Germinal center (tissue), 1 donor: Measurements from ENCODE around the gene MGAT5B.

ENCODE experiments used
- DNase-seq: peaks from one replicate; pipeline ENCODE4 v3.0.0; 2012; ENCODE audit warnings: mixed read lengths, low spot score

The MGAT5B gene

GRCh38 chr17:76905036-76905435 lies 36.8 kb downstream of the MGAT5B start:
- no peak for DNase-seq

GRCh38 chr17:76905836-76906235 lies 37.6 kb downstream of the MGAT5B start:
- no peak for DNase-seq

GRCh38 chr17:76906463-76906862 lies 38.3 kb downstream of the MGAT5B start:
- DNase-seq = no peak

GRCh38 chr17:76907352-76907751 lies 39.1 kb downstream of the MGAT5B start:
- no peak for DNase-seq

GRCh38 chr17:76909971-76910760 lies 42.0 kb downstream of the MGAT5B start:
- peak; percentile 39 for DNase-seq

GRCh38 chr17:76911299-76912017 lies 43.3 kb downstream of the MGAT5B start:
- DNase-seq = no peak

GRCh38 chr17:76912421-76913164 lies 44.4 kb downstream of the MGAT5B start:
- DNase-seq = no peak

- no peak for DNase-seq
Measured at GRCh38 chr17:76914937-76915336, 46.7 kb downstream of the MGAT5B start.

GRCh38 chr17:76915840-76916510 lies 47.8 kb downstream of the MGAT5B start:
- no peak for DNase-seq

GRCh38 chr17:76917829-76918228 lies 49.6 kb downstream of the MGAT5B start:
- no peak for DNase-seq

- DNase-seq = no peak
Measured at GRCh38 chr17:76918811-76919210, 50.6 kb downstream of the MGAT5B start.

- DNase-seq = no peak
Measured at GRCh38 chr17:76920364-76921139, 52.3 kb downstream of the MGAT5B start.

GRCh38 chr17:76921340-76922036 lies 53.3 kb downstream of the MGAT5B start:
- no peak for DNase-seq

- no peak for DNase-seq
Measured at GRCh38 chr17:76922084-76922483, 53.9 kb downstream of the MGAT5B start.

GRCh38 chr17:76922967-76923366 lies 54.8 kb downstream of the MGAT5B start:
- no peak for DNase-seq

GRCh38 chr17:76923491-76923890 lies 55.3 kb downstream of the MGAT5B start:
- no peak for DNase-seq

GRCh38 chr17:76924345-76925342 lies 56.4 kb downstream of the MGAT5B start:
- no peak for DNase-seq

GRCh38 chr17:76925441-76925891 lies 57.3 kb downstream of the MGAT5B start:
- no peak for DNase-seq

- DNase-seq = no peak
Measured at GRCh38 chr17:76926237-76926866, 58.1 kb downstream of the MGAT5B start.
